Loucy (cell line): ENCODE measurements around the gene SUPT4H1.

Experiments
- H2AFZ ChIP-seq: fragments of 200-600 bp; sonication (generic); 2 replicates; pipeline ENCODE4 v1.6.0; 2016; ENCODE audit warnings: antibody characterized with exemption, mild to moderate bottlenecking, low read length, moderate library complexity
- H3F3A ChIP-seq: fragments of 200-600 bp; 2 replicates; pipeline ENCODE4 v1.6.0; 2016; ENCODE audit warnings: antibody characterized with exemption, low read depth, mild to moderate bottlenecking
- H3K27me3 ChIP-seq: fragments of 200-600 bp; sonication (generic); 2 replicates; pipeline ENCODE4 v1.6.1; 2014; ENCODE audit warnings: low read length, mild to moderate bottlenecking; ENCODE audit not compliant: insufficient read depth, poor library complexity, severe bottlenecking
- H3K36me3 ChIP-seq: fragments of 200-600 bp; sonication (generic); 2 replicates; pipeline ENCODE4 v1.6.1; 2016; ENCODE audit warnings: low read length; ENCODE audit not compliant: insufficient read depth
- H3K4me1 ChIP-seq: fragments of 200-600 bp; sonication (generic); 2 replicates; pipeline ENCODE4 v1.5.1; 2014; ENCODE audit warnings: low read length, mild to moderate bottlenecking; ENCODE audit not compliant: insufficient read depth, poor library complexity, severe bottlenecking
- H3K4me2 ChIP-seq: fragments of 200-600 bp; sonication (generic); 2 replicates; pipeline ENCODE4 v1.6.0; 2014; ENCODE audit warnings: antibody characterized with exemption, low read length, low read depth, mild to moderate bottlenecking; ENCODE audit not compliant: poor library complexity, severe bottlenecking
- H3K4me3 ChIP-seq: fragments of 200-600 bp; sonication (generic); 2 replicates; pipeline ENCODE4 v1.5.1; 2014; ENCODE audit warnings: low read length, mild to moderate bottlenecking, mixed read lengths; ENCODE audit not compliant: poor library complexity, severe bottlenecking
- H3K79me2 ChIP-seq: fragments of 200-600 bp; sonication (generic); 2 replicates; pipeline ENCODE4 v1.6.1; 2014; ENCODE audit warnings: low read length; ENCODE audit not compliant: insufficient read depth
- H3K9ac ChIP-seq: fragments of 200-600 bp; sonication (generic); 2 replicates; pipeline ENCODE4 v1.6.0; 2014; ENCODE audit warnings: mild to moderate bottlenecking, low read depth, low read length, moderate library complexity; ENCODE audit not compliant: poor library complexity, severe bottlenecking
- H3K9me2 ChIP-seq: fragments of 200-600 bp; sonication (generic); replicated peaks from 2 replicates; pipeline ENCODE4 v1.6.1; 2016; ENCODE audit warnings: low read depth, low read length, mixed read lengths
- H3K9me3 ChIP-seq: fragments of 200-600 bp; sonication (generic); 2 replicates; pipeline ENCODE4 v1.6.1; 2014; ENCODE audit warnings: mild to moderate bottlenecking, antibody characterized with exemption, low read length, low read depth; ENCODE audit not compliant: insufficient read depth
- H4K20me1 ChIP-seq: fragments of 200-600 bp; sonication (generic); 2 replicates; pipeline ENCODE4 v1.6.0; 2014; ENCODE audit warnings: antibody characterized with exemption, low read length, mild to moderate bottlenecking; ENCODE audit not compliant: insufficient read depth, poor library complexity, severe bottlenecking
- CTCF ChIP-seq: fragments of 200-600 bp; sonication (generic); conservative IDR thresholded peaks from 2 replicates; pipeline ENCODE4 v1.5.1; 2014; ENCODE audit warnings: mild to moderate bottlenecking, antibody characterized with exemption, low read length
- EZH2phosphoT487 ChIP-seq: fragments of 200-600 bp; IDR thresholded peaks from 2 replicates; pipeline ENCODE4 v1.6.1; 2018; ENCODE audit warnings: antibody characterized with exemption, mild to moderate bottlenecking, moderate library complexity, borderline replicate concordance

SUPT4H1 gene

GRCh38 chr17:58332778-58333735 lies 18.9 kb downstream of the SUPT4H1 start:
- peaks cover 24% of the 10 kb centered on the region for H3K27me3 ChIP-seq
- no peak overlapping the region for H2AFZ ChIP-seq
- no peaks in the 10 kb centered on the region for H3K9me2 ChIP-seq
- H3K4me1 ChIP-seq, result peaks cover 58% of the 10 kb centered on the region
- H3K4me2 ChIP-seq, result peak overlapping the region; percentile 94
- H3K36me3 ChIP-seq, result peaks cover 36% of the 10 kb centered on the region
- H3K4me3 ChIP-seq, result peak overlapping the region; percentile 99
- H4K20me1 ChIP-seq, result peaks cover 42% of the 10 kb centered on the region
- peaks cover 87% of the 10 kb centered on the region for H3K79me2 ChIP-seq
- peak overlapping the region; percentile 99 for H3K9ac ChIP-seq
- H3F3A ChIP-seq, result peaks cover 48% of the 10 kb centered on the region
- no peaks in the 10 kb centered on the region for H3K9me3 ChIP-seq
- no peak for TF ChIP-seq EZH2phosphoT487
- TF ChIP-seq CTCF, result no peak

- Histone ChIP-seq H4K20me1 (peaks cover 52% of the 10 kb centered on the region), H3K9me3 (no peaks in the 10 kb centered on the region), H3K36me3 (peaks cover 39% of the 10 kb centered on the region), H3K79me2 (peaks cover 90% of the 10 kb centered on the region), H2AFZ (no peak overlapping the region), H3F3A (peaks cover 41% of the 10 kb centered on the region), H3K4me1 (peaks cover 60% of the 10 kb centered on the region), H3K27me3 (peaks cover 24% of the 10 kb centered on the region), H3K4me2 (peak overlapping the region; percentile 94), H3K4me3 (peak overlapping the region; percentile 99), H3K9ac (peak overlapping the region; percentile 99), H3K9me2 (no peaks in the 10 kb centered on the region)
- TF ChIP-seq EZH2phosphoT487 (no peak), CTCF (no peak)
These were observed 19.9 kb downstream of the SUPT4H1 start for GRCh38 chr17:58331815-58332777.

- H2AFZ ChIP-seq, result no peak overlapping the region
- H3K9me3 ChIP-seq, result no peaks in the 10 kb centered on the region
- H3K9ac ChIP-seq, result peak overlapping the region; percentile 99
- H4K20me1 ChIP-seq, result peaks cover 60% of the 10 kb centered on the region
- H3K9me2 ChIP-seq, result no peaks in the 10 kb centered on the region
- H3K27me3 ChIP-seq, result peaks cover 24% of the 10 kb centered on the region
- peak overlapping the region; percentile 90 for H3K4me2 ChIP-seq
- peaks cover 39% of the 10 kb centered on the region for H3K36me3 ChIP-seq
- TF ChIP-seq EZH2phosphoT487 (no peak), CTCF (no peak)
- peaks cover 54% of the 10 kb centered on the region for H3K4me1 ChIP-seq
- H3F3A ChIP-seq, result peaks cover 38% of the 10 kb centered on the region
- peaks cover 90% of the 10 kb centered on the region for H3K79me2 ChIP-seq
- H3K4me3 ChIP-seq, result peak overlapping the region; percentile 99
These were observed 20.8 kb downstream of the SUPT4H1 start for GRCh38 chr17:58330997-58331814.
